SW480 (cell line): ENCODE data around the gene RGS6.
A peak's percentile ranks its signal among the peaks of the same experiment; 100 is the strongest.

Experiments
- DNase-seq: peaks from one replicate; pipeline ENCODE4 v3.0.0-alpha.2; 2016; ENCODE audit warnings: low spot score

RGS6 gene

DNA sequence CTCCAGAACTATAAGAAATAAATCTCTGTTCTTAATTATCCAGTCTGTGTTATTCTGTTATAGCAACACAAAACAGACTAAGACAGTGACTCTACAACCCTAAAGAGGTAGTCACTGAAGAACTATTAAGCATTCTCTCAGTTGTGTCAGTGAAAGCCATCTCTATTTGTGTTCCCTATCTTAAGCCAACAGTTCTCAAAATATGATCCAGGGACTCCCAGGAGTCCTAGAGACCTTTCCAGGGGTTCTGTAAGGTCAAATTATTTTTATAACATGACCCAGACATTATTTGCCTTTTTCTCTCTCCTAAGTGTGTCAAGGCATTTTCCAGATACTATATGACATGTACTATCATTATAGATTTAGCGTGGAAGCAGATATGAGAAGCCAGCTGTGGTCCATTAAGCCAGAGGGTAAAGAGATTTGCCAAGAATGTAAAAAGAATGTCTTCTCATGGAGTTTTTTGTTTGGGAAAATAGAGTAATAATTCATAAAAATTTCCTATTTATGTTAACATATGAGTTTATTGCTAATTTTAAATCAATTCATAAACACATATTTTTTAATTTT, 315.8 kb downstream of the RGS6 start:
- DNase-seq: no peak

DNA sequence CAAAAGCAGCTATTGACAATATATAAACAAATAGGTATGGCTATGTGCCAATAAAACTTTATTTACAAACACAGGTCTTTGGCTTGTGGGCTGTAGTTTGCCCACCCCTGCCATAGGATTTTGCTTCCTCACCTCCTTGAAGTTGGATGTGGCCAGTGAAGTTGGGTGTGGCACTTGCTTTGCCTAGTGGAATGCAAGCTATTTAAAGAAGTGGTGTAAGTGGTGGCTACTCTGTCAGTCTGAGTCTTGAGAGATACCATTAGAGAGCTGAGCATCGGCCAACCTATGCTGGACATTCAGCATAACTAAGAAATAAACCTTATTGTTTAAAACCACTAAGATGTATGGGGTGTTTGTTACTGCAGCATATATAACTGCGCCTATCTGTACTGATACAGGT, 321.3 kb downstream of the RGS6 start:
- DNase-seq: no peak

DNA sequence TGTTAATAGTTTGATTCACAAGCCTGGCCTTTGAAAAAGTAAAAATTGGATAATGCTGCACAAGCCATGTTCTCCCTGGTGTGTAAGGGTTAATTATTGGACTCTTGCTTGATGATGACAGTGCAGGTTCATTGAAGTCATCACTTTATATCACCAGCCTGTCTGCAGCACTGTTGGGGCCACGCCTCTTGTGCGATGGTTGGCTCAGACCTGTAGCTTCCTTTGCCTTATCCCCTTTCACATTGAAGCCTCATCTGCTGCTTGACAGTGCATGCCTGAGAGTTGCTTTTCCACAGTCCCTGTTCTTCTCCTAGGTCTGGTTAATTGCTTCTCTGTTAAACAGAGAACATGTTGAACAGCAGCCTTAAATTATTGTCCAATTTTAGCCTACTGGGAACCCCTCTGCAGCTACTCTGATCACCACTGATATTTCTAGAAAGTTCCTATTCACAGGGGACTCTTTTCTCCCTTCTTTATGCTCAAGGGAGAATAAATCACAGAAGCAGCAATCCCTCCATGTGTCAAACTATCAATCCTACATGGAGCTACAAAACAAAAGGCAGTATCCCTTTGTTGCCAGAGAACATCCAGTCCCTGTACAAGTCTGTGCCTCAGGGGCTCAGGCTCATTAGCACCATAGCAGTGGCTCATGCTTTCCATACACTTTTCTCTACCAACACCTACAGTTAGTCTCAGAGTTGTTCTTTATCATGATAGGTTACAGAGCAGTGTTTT, 322.1 kb downstream of the RGS6 start:
- peak; percentile 21 for DNase-seq

DNA sequence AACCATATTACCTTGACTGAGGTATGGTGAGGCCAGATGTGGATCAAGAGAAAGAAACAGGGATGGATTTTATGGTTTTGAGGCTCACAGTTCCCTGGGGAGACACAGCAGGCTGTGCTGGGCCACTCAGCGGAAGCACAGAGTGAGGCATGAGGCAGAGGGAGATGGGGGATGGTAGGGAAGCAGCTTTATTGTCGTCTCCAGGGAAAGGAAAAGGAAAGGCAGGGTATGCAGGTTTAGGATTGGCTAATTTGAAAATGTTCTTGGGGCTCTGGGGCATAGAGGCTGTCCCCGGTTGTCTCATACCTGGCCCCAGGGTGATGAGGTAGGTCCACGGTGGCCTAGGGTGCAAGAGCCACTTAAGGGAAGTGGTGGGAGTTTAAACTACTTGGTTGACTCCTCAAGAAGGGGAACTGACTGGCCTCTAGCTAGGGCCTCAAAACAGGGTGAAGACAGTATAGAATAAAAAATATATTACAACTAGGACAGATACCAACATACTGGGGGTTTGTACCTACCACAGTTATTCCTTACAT, 322.8 kb downstream of the RGS6 start:
- DNase-seq: no peak

DNA sequence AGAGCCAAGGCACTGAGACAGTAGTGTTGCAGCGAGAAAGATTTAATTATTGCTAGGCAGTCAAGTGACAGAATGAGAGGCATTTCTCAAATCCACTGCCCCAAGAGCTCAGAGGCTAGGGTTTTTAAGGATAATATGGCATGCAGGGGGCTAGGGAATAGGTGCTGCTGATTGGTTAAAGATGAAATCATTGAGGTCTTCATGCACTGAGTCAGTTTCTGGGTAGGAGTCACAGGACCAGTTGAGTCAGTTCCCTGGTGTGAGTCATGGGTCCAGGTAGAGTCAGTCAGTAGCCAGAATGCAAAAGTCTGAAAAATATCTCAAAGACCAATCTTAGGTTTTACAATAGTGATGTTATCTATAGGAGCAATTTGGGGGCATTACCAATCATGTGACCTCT, 323.8 kb downstream of the RGS6 start:
- DNase-seq: no peak

GRCh38 chr14:72261068-72261467, 328.8 kb downstream of the RGS6 start:
- DNase-seq: no peak

GRCh38 chr14:72262771-72263170, 330.5 kb downstream of the RGS6 start:
- DNase-seq: no peak

GRCh38 chr14:72264716-72265115, 332.5 kb downstream of the RGS6 start:
- no peak for DNase-seq

DNA sequence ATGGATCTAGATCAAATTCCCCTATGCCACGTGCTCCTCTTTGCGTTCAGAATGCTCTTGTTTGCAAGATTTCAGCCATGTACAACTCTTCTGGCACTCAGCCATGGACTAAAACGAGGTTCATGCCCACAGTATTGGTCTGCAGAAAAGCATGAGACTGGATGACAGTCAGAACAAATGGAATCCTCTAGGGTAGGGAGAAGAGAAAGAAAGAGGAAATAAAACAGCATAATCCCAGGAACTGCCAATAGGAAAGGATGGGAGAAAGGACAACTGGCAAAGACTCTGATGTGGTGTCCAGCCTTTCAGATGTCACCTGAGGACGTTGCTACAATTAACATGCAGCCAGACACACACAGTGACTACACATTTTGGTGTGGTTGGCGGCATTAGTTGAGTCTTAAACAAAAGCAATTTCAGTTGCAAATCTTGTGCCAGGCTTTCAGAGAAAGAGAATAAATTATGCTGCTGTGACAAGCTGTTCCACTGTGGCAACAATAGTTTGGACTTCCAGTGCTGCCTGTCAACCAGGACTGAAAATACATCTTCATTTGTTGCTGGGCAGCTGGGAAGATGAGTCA, 338.0 kb downstream of the RGS6 start:
- peak; percentile 32 for DNase-seq

DNA sequence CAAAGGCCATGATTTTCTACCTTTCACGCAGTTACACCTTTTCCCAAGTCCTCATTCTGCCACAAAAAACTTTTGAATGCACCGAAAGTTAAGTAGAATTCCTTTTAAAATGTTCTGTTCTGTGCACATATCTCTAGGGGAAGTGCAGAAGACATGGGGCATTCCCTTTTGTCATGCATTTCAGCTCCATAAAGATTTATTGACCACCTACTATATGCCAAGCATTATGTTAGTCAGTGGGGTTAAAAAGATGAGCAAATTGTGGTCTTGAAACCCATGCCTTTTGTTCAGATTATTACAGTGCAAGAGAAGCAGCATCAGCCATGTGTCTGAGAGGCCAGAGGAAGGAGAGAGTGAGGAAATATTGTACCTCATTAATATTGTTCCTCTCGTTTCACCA, 338.5 kb downstream of the RGS6 start:
- DNase-seq: no peak

DNA sequence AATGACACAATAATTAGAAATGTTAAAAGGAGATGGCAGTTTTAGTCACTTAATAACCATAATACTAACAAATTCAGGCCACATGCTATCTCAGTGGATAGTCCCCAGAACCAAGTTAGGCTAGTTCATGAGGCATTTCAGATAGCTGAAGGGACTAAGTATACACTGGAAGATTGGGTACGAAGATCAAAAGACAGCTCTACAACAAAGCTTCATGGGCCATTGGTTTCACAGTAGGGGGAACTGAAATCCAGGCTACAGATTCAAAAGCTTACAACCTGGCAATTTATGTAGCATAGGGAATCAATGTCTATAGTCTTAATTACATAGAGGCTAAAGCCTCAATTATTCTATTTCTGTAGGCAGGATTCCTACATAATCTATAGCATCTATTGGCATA, 343.0 kb downstream of the RGS6 start:
- no peak for DNase-seq

DNA sequence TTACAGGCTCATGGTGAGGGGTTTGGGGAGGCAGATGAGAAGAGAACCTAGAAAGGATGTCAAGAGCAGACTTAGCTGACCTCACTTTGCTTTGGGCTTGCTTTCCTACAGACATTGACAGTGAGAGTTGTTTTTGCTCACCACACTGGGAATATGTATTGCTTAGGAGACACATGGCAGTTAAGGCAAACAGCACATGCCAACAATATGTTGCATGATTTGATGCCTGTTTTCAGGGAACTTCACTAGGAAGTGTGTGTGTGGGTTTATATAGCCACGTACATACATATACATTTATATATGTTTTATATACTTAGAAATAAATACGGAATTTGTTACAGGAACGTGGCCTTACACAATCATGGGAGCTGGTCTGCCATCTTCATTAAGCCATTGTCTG, 346.1 kb downstream of the RGS6 start:
- DNase-seq: no peak

- no peak for DNase-seq
These were observed 351.9 kb downstream of the RGS6 start for GRCh38 chr14:72284176-72284575.

DNA sequence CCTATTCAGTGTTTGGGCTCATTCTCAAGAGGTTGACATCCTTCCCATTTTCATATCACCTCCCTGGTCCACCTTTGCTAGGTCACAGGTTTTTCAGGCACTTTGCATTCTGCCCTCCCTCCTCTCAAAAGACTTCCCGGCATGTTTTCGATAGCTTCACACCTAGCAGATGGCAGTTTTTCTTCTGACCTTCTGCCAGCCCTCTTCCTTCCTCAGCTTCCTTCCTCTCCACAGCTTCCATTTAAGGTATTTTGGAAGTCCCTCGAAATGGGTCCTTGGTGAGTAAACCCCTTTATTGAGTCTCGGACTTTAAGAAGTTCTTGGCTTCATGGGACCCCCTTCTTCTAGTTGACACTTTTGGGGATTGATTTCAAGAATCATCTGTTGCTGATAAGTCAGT, 358.0 kb downstream of the RGS6 start:
- no peak for DNase-seq

DNA sequence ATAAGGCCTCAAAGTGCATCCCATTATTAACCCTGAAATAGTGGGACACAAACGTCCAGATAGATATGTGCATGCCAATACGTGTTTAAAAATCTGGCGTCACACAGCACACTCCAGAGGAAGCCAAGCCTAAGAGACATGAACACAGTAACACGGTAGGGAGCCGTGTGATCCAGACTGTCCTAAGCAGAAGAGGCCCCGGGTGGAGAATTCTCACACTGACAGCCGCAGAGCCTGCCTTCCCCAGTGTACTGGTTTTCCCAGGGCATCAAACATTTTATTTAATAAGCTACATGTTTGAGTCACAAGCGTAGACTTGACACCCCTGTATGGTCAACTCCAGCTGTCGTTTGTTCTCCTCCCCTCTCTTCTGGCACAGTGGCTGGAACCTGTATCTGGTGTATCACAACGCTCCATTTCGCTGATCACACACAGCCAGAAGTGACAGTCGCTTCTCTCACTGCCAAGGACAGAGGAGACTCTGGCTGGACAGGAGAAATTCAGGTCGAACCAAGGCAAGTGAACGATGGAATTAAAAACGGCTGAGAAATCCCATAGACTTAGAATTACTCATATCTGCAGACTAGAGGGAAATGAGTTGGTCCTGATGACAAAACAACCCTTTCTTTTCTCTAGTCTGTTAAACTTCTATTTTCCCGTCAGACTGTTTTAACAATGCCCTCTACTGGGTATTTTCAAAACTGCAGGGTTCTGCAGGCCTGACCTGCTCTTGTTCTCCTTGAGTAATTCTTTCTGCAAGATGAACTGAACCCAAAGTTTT, 359.9 kb downstream of the RGS6 start:
- peak; percentile 60 for DNase-seq

GRCh38 chr14:72292689-72293024, 360.4 kb downstream of the RGS6 start:
- DNase-seq: no peak

- no peak for DNase-seq
These were observed 369.1 kb downstream of the RGS6 start for GRCh38 chr14:72301352-72301751.

DNA sequence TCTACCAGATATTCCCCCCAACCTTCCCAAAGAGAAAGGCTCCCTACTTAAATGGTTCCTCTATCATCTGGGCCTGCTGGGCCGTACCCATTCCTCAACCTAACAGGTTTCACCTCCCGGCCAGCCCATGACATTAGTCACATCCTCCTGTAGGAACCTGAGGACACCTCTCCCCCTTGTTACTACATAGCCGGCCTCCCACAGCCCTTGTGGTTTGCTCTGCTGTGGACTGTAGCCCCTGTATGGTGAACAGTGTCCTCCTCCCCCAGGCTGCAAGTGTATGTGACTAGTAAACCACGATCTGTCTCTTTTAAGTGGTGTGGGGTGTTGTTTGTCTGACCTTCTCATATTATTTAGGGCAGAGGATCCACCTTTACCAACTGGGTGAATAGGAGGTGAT, 371.7 kb downstream of the RGS6 start:
- peak; percentile 23 for DNase-seq

- no peak for DNase-seq
These were observed 373.3 kb downstream of the RGS6 start for GRCh38 chr14:72305561-72305960.

DNA sequence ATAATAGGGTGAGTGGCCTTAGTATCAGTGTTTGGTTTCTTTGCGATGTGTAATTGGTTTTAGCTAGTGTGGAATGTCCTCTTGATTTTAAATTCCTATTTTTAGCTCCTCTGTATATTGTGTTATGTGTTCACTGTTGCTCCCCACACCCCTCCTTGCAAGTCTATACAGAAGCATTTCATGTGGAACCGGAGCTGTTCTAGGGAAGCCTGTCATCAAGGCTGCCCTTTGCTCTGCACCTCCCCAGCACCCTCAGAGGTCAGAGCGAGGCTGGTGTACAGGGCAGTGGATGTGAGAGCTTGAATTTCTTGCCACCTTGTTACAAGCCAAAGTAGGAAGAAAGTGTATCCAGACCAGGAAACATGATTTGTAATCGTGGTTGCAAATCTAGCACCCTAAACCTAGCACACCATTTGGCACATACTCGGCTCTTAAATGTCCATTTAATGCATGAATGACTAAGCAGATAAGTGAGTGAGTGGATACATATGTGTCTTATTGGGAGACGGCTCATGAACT, 376.8 kb downstream of the RGS6 start:
- no peak for DNase-seq

GRCh38 chr14:72311116-72311515, 378.9 kb downstream of the RGS6 start:
- DNase-seq: no peak

DNA sequence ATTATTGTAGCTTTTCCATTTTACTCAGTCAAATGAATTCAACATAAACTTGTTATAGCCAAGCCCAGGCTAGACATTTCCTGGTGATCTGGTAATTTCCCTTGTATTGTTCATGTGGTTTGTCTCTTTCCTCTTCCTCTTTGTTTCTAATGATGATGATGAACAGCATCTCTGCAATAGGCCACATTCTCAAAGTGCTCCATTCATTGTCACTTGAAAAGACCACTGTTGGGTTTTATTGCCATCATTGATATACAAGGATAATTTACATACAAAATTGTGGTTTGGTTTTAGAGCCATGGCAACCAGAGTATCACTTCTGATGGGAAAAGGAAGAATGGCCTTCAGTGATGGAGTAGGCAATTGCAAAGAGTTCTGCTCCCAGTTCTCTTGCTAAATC, 379.3 kb downstream of the RGS6 start:
- DNase-seq: no peak
